ENCODE measurements around the gene ANKMY1.

- TF ChIP-seq POLR2AphosphoS5 (IDR thresholded peaks at IDR 0.05): no peak
- no peak for TF ChIP-seq CTCF (IDR thresholded peaks at IDR 0.05)
- TF ChIP-seq EP300 (IDR thresholded peaks at IDR 0.05): no peak
Measured at GRCh38 chr2:240578488-240578887, 20.7 kb upstream of the ANKMY1 start.
